GM12891 (cell line): ENCODE data around the gene KHDC1.

Experiments
- POLR2AphosphoS5 ChIP-seq: IDR thresholded peaks from 2 replicates; pipeline ENCODE4 v1.6.1; 2011; ENCODE audit warnings: low read depth, low read length, control low read depth
- POU2F2 ChIP-seq: IDR thresholded peaks from 2 replicates; pipeline ENCODE4 v1.6.1; 2011; ENCODE audit warnings: low read depth, mild to moderate bottlenecking, control low read depth, low read length, moderate library complexity
- TAF1 ChIP-seq: IDR thresholded peaks from 2 replicates; pipeline ENCODE4 v1.6.1; 2011; ENCODE audit warnings: low read depth, low read length, control low read depth

DNA sequence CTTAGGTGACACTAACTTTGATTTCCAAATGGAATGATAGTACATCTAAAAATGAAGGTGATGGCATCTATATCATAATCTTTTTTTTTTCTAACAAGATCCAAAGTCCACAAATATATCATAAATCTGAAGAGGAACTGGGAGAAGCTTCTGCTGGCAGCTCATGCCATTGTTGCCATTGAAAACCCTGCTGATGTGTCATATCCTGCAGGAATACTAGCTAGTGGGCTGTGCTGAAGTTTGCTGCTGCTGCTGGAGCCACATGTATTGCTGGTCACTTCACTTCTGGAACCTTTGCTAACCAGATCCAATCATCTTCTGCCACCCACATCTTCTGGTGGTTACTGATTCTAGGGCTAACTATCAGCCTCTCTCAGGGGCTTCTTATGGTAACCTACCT lies 27.4 kb upstream of the KHDC1 start:
- no peak for TF ChIP-seq TAF1
- no peak for TF ChIP-seq POLR2AphosphoS5
- no peak for TF ChIP-seq POU2F2
